HL-60/S4 treated with retinoic acid at 250 ng/mL for 4 days and 3 days (cell line): ENCODE measurements around the gene TJP3.

Experiments
- in situ Hi-C: fragments of 300-500 bp; cut with MboI; formaldehyde crosslinking; loops from 2 replicates; pipeline ENCODE4 v1.7.0; 2022; ENCODE audit warnings: low sequenced_read_pairs

The TJP3 gene

DNA sequence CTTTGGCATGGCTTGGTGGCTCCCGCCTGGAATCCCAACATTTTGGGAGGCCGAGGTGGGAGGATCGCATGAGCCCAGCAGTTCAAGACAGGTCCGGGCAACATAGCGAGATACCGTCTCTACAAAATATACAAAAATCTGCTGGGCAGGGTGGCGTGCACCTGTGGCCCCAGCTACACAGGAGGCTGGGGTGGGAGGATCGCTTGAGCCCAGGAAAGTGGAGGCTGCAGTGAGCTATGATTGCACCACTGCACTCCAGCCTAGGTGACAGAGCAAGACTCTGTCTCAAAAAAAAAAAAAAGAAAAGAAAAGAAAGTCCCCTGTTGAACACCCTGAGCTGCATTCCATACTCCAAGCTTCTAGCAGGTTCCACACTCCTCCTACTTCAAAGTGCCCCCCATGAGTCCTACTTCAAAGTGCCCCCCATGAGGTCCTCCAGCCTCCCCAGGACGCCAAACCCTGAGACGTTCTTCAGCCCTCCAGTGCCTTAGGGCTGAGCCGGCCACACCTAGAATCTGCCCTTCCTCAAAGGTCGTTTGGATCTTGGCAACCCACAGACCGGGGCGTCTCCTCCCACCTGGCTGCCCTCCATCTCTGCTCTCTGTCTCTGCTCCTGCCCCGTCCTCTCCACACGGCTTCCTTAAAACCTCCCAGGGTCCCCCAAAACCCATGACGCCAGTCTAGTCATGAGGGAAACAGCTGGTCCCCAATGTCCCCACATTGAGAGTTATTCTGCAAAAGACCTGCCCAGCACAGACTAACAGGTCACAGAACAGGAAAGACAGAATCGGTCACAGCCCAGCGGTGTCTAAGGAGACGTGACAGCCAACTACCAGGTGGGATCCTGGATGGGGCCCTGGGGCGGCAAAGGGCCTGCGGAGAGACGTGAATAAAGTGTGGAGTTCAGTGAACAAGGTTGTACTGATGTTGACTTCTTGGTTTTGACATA is 4.8 kb downstream of the TJP3 start:
- in situ Hi-C loops, result no loop called here

GRCh38 chr19:3716147-3716668 is 8.0 kb downstream of the TJP3 start:
- in situ Hi-C loops, result no loop called here

- in situ Hi-C loops, result no loop called here
These were observed 11.7 kb downstream of the TJP3 start for GRCh38 chr19:3719868-3720267.

- in situ Hi-C loops, result no loop called here
These were observed 12.2 kb downstream of the TJP3 start for GRCh38 chr19:3720349-3720917.

- in situ Hi-C loops, result no loop called here
These were observed 13.1 kb downstream of the TJP3 start for GRCh38 chr19:3721131-3721886.

DNA sequence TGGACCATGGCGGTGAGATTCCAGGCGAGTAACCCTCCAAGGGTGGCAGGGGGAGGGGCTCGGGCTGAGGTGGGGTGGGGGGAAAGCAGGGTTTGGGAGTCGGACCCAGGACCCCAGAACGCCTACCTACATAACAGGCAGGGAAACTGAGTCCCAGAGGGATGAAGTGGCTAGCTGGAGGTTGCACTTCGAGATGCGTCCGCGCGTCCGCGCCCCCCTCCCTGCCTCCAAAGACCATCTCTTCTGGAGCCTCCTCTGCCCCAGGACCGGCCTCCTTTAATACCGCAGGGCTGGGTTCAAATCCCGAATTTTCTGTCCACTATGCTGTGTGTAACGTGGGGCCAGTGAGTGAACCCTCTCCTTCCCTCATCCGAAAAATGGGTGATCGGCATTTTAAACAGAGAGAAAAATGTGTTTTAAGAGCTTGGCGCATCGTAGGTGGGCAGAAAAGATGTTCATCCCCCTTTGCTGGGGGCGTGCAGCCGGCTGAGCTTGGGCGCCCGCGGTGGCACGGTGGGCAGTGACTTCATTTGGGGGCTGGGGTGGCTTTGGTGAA is 13.8 kb downstream of the TJP3 start:
- in situ Hi-C loops, result no loop called here

DNA sequence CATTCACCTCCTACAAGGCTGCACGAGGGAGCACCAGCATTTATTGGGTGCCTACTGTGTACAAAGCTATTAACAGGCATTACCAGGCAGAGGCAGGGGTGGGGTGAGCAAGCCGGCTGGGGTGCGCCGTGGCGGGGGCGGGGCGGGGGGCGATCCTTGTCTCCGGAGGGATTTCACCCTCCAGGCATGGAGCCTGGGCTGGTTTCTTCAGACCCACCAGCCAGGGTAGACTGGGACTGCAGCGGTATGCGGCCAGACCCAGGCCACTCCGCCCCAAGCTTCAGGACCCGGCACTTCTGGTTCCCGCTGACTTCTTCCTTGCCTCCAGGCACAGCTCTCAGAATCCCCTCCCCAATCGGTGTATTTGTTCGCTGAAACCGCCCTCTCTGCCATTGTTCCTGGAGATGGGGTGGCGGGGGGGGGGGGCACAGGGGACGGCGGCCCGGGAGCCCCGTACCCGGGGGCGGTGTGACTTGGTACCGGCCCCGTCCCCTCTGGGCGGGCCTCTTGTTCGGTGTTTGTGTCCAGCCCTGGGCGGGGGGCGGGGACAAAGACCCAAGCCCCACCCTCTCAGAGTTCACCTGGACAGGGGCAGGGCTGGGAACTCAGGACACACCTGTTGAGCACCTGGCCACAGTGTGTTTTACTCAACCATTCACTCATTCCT is 14.4 kb downstream of the TJP3 start:
- in situ Hi-C loops, result no loop called here

- in situ Hi-C loops, result no loop called here
These were observed 14.9 kb downstream of the TJP3 start for GRCh38 chr19:3723110-3723488.

GRCh38 chr19:3723883-3724282 is 15.7 kb downstream of the TJP3 start:
- in situ Hi-C loops, result no loop called here

DNA sequence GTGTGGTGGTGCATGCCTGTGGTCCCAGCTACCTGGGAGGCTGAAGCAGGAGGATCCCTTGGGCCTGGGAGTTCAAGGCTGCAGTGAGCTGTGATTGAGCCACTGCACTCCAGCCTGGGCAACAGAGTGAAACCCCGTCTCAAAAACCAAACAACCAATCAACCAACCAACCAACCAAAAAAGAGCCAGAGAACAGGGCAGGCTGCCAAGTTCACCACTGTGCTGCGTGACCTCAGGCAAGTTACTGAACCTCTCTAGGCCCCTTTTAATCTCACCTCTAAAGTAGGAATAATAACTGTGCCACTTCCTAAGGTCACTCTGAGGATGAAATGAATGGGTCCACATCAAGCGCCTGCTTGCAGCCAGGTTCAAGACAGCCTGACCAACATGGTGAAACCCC is 16.9 kb downstream of the TJP3 start:
- in situ Hi-C loops, result no loop called here

DNA sequence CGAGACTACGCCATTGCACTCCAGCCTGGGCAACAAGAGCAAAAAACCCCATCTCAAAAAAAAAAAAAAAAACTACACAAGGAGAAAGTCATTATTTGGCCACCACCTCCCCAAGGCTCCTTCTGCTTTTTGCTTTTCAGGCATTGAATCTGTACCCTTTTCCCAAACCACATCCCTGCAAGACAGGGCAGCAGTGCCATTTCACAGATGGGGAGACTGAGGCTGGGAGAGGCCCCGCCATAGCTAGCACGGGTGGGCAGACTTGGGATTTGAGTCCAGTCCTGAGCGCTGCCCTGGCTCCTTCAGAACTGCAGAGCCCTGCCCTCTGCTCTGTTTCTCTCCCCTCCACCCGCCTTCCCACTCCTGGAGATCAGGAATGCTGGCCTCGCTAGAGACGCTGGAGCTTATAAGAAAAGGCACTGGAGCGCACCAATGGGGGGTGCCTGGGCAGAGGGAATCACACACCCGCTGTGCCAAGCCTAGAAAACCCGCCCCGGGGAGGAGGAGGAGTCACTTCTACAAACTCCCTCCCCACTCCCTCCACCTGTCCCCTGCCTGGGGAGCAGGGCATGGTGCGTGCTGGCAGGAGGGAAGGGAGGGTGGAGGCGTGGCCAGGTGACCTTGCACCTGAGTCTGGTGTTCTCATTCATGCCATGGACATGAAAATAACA is 17.6 kb downstream of the TJP3 start:
- in situ Hi-C loops, result no loop called here

GRCh38 chr19:3730457-3730958 is 22.3 kb downstream of the TJP3 start:
- in situ Hi-C loops, result no loop called here

DNA sequence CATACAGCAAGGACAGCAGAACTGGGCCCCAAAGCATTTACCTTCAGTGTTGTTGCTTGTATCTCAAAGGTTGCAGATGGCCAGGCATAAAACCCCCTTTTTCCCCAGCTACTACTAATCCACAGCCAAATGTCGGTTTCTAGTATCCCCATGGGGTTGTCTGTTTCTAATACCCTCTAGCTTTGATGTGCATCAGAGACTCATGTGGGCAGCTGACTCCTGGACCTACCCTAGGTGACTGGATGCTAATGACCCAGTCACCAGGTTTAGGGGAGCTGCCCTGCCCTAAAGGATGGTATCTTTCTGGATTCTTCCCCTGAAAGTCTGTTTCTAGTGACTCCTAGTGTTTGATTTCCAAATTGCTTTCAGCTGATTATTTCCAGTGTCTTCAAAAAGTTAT is 23.9 kb downstream of the TJP3 start:
- in situ Hi-C loops, result no loop called here

GRCh38 chr19:3733549-3734309 is 25.5 kb downstream of the TJP3 start:
- in situ Hi-C loops, result no loop called here

- in situ Hi-C loops, result no loop called here
These were observed 26.1 kb downstream of the TJP3 start for GRCh38 chr19:3734310-3734600.

DNA sequence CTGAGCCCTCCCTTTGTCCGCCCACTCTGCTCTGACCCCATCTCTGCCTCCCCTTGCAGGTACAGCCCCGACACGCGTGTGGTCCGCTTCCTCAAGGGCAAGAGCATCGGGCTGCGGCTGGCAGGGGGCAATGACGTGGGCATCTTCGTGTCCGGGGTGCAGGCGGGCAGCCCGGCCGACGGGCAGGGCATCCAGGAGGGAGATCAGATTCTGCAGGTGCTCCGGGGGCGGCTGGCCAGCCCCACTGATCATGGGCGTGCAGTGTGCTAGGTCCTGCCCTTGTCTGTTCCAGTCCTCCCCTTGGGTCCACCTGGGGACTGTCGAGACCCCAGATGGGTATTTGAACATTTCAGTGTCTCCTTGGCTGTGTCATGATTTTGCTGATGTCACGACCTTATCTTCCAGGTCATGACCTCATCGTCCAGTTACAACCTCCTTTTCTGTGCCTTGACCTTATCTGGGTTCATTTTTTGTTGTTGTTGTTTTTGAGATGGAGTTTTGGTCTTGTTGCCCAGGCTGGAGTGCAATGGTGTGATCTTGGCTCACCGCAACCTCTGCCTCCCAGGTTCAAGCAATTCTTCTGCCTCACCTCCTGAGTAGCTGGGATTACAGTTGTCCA is 28.0 kb downstream of the TJP3 start:
- in situ Hi-C loops, result no loop called here

- in situ Hi-C loops, result no loop called here
These were observed 29.5 kb downstream of the TJP3 start for GRCh38 chr19:3737487-3738205.

DNA sequence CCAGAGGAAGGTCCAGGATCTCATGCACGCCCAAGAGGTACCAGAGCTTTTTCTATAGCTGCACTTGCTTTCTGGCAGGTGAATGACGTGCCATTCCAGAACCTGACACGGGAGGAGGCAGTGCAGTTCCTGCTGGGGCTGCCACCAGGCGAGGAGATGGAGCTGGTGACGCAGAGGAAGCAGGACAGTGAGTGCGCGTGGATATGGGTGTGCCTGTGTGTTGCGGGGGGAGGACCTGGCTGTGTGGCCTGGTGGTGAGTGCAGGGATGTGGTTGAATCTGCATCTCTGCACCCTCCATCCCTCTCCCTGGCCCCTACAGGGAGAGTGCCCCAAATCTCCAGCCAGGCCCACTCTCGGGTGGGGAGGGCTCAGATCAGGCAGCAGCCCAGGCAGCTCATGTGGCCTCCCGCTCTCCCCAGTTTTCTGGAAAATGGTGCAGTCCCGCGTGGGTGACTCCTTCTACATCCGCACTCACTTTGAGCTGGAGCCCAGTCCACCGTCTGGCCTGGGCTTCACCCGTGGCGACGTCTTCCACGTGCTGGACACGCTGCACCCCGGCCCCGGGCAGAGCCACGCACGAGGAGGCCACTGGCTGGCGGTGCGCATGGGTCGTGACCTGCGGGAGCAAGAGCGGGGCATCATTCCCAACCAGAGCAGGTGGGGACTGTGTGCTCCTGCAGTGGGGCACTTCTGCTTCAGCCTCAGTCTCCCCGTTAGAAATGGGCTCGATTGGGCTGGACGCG is 30.5 kb downstream of the TJP3 start:
- in situ Hi-C loops, result no loop called here
